ENCODE measurements around the gene RBM10. TPM values are rescaled to one million over a fixed set of nuclear protein-coding genes. Genes with fewer than 3 reads are reported as not detected.

Gene RBM10
- total RNA-seq, 4 donors from 2014 or later, result 15.8 to 22.9 (median 19.6) TPM

GRCh38 chrX:47190445-47191269, 45.6 kb downstream of the RBM10 start:
- no peak for TF ChIP-seq CTCF (IDR thresholded peaks at IDR 0.05; ENCODE audit: low read depth)

GRCh38 chrX:47191331-47191730, 46.3 kb downstream of the RBM10 start:
- no peak for TF ChIP-seq CTCF (IDR thresholded peaks at IDR 0.05; ENCODE audit: low read depth)

- TF ChIP-seq CTCF (IDR thresholded peaks at IDR 0.05; ENCODE audit: low read depth), result no peak
Observed at GRCh38 chrX:47191806-47192401, 46.9 kb downstream of the RBM10 start.

- TF ChIP-seq CTCF (IDR thresholded peaks at IDR 0.05; ENCODE audit: low read depth), result no peak
Observed at GRCh38 chrX:47193475-47194193, 48.6 kb downstream of the RBM10 start, which contains the start of gene UBA1. TSS of gene UBA1 (plus strand) at chrX:47193829. CDS start at chrX:47198803, 4,974 bp downstream.

GRCh38 chrX:47194194-47194787, 49.3 kb downstream of the RBM10 start:
- no peak for TF ChIP-seq CTCF (IDR thresholded peaks at IDR 0.05; ENCODE audit: low read depth)

GRCh38 chrX:47196098-47196497, 51.1 kb downstream of the RBM10 start:
- no peak for TF ChIP-seq CTCF (IDR thresholded peaks at IDR 0.05; ENCODE audit: low read depth)

Data from subcutaneous adipose tissue (tissue), 4 donors.